Measurements from ENCODE around the gene PLCB1.

- TF ChIP-seq, protein P1, sequence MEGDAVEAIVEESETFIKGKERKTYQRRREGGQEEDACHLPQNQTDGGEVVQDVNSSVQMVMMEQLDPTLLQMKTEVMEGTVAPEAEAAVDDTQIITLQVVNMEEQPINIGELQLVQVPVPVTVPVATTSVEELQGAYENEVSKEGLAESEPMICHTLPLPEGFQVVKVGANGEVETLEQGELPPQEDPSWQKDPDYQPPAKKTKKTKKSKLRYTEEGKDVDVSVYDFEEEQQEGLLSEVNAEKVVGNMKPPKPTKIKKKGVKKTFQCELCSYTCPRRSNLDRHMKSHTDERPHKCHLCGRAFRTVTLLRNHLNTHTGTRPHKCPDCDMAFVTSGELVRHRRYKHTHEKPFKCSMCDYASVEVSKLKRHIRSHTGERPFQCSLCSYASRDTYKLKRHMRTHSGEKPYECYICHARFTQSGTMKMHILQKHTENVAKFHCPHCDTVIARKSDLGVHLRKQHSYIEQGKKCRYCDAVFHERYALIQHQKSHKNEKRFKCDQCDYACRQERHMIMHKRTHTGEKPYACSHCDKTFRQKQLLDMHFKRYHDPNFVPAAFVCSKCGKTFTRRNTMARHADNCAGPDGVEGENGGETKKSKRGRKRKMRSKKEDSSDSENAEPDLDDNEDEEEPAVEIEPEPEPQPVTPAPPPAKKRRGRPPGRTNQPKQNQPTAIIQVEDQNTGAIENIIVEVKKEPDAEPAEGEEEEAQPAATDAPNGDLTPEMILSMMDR (IDR thresholded peaks at IDR 0.05), result no peak
- TF ChIP-seq POLR2A (IDR thresholded peaks at IDR 0.05), result no peak
These were observed 436.0 kb downstream of the PLCB1 start for GRCh38 chr20:8568075-8568474.

Measured in Peyer's patch (tissue), 4 donors.